Mucosa of descending colon (tissue), 3 donors: ENCODE results near the gene HEBP2. TPM values are rescaled to one million over a fixed set of nuclear protein-coding genes. Genes with fewer than 3 reads are reported as not detected.
A peak's percentile ranks its signal among the peaks of the same experiment; 100 is the strongest.

Experiments used
- ATAC-seq: fragments of 200-7000 bp; cut with Tn5 transposase; one replicate; pipeline ENCODE4 v1.9.1; 2020; ENCODE audit warnings: mild to moderate bottlenecking, moderate library complexity
- DNase-seq, 3 donors: peaks; one replicate each; pipeline ENCODE4 v3.0.0-alpha.2; 2020
- H3K36me3 ChIP-seq: fragments of 200-600 bp; one replicate; pipeline ENCODE4 v1.8.0; 2021; ENCODE audit warnings: low read depth, mild to moderate bottlenecking
- H3K4me1 ChIP-seq: fragments of 200-600 bp; one replicate; pipeline ENCODE4 v1.8.0; 2021; ENCODE audit warnings: low read depth, mild to moderate bottlenecking
- H3K4me3 ChIP-seq: fragments of 200-600 bp; one replicate; pipeline ENCODE4 v1.8.0; 2021; ENCODE audit warnings: mild to moderate bottlenecking
- H3K9me3 ChIP-seq: fragments of 200-600 bp; one replicate; pipeline ENCODE4 v1.8.0; 2021; ENCODE audit warnings: mild to moderate bottlenecking
- intact Hi-C, 2 donors: fragments of 100-400 bp; cut with DNase I in 1 of 2; cut with micrococcal nuclease in 1 of 2; formaldehyde crosslinking; loops; one replicate each; pipeline versions ENCODE4 v1.11.0 to v1.11.1; 2022; cut with DNase I, micrococcal nuclease
- total RNA-seq, 3 donors: library from RNA; stranded (reverse); fragmentation: NEBNext Ultra II Directional in 2 of 3; extraction: Animal tissue kit (Norgen Biotek cat#: 25700) in 2 of 3; gene quantifications; one replicate each; pipeline versions ENCODE4 v1.2.1 to v1.2.4, GENCODE V29; 2021 to 2023
- TF ChIP-seq, protein P1 (sequence below): fragments of 200-600 bp; IDR thresholded peaks from one replicate; pipeline ENCODE4 v1.8.0; 2022; ENCODE audit warnings: antibody characterized with exemption, mild to moderate bottlenecking
- donor health status: DM: no; HTN: no; CAD: no; lungs with moderate emphysema.
- donor health status: DM: no; HTN: no; CAD: no.
- donor health status: DM: no; HTN: yes; CAD: no.

The HEBP2 gene
- total RNA-seq, 3 donors from 2014 or later: 78.5 to 101 (median 88.7) TPM

DNA sequence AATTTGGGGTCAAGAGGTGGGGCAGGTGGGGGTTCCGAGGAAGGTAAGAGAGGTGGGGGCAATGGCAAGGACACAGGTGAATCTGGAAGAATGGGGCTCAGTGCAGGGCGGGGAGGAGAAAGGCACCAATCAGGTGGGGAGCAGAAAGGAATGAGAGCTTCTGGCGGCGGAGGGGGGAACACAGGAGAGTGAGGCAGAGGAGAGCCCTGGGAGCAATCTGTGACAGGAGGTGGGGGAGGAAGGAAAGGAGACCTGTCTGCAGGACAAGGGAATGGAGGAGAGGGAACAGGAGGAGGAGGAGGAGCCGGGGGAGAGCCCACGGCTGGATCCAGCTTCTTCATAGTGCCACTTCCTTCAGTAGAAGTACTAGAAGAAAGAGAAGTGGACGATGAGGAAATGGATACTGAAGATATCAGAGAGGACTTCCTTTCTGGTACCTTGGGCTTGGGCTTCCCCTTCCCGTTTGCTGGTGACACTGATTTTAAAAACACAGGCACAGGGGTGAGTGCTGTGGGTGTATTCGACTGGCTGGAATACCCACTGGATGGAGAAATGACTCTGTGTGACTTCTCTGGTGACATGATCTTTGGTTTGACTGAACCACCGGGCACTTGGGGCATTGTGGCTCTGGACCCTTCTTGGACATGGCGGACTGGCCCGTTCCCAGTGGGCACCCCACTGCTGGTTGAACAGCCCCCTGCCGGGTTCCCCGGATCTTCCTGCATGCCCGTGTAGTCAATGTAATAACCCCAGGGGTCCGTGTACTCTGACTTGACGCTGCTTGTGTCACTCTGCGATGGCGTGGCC is 27.4 kb downstream of the HEBP2 start:
- ATAC-seq: peak; percentile 12
- Histone ChIP-seq H3K4me1 (peaks cover 3% of the 10 kb centered on the region), H3K36me3 (no peaks in the 10 kb centered on the region), H3K9me3 (no peaks in the 10 kb centered on the region), H3K4me3 (no peak overlapping the region)
- intact Hi-C loops: no loop called here
- TF ChIP-seq, protein P1, sequence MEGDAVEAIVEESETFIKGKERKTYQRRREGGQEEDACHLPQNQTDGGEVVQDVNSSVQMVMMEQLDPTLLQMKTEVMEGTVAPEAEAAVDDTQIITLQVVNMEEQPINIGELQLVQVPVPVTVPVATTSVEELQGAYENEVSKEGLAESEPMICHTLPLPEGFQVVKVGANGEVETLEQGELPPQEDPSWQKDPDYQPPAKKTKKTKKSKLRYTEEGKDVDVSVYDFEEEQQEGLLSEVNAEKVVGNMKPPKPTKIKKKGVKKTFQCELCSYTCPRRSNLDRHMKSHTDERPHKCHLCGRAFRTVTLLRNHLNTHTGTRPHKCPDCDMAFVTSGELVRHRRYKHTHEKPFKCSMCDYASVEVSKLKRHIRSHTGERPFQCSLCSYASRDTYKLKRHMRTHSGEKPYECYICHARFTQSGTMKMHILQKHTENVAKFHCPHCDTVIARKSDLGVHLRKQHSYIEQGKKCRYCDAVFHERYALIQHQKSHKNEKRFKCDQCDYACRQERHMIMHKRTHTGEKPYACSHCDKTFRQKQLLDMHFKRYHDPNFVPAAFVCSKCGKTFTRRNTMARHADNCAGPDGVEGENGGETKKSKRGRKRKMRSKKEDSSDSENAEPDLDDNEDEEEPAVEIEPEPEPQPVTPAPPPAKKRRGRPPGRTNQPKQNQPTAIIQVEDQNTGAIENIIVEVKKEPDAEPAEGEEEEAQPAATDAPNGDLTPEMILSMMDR: no peak
- no peak for DNase-seq

GRCh38 chr6:138432063-138432356 is 28.0 kb downstream of the HEBP2 start:
- ATAC-seq: no peak

DNA sequence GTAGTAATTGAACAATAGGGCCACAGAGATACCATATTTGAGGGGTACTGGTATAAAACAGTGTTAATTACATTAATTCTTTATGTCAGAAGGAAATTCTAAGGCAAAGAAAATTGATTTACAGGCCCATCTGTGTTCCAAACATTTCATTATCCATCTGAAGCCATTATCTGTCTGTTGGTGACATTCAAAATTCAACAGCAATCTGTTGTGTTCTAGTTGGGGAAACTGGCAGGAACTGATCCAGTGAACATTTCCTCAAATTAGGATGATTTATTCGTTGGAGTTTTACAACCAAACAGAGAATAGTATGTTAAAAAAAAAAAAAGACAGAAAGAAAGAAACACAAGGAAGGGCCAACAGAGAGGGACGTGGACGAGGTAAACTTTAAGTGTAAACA is 30.1 kb downstream of the HEBP2 start:
- ATAC-seq (no peak), DNase-seq (no peak)
- intact Hi-C loops: no loop called here
- Histone ChIP-seq H3K36me3 (no peaks in the 10 kb centered on the region), H3K9me3 (no peaks in the 10 kb centered on the region), H3K4me3 (no peak overlapping the region), H3K4me1 (peaks cover 3% of the 10 kb centered on the region)
- TF ChIP-seq, protein P1: no peak

More at GRCh38 chr6:138432063-138432356, 28.0 kb downstream of the HEBP2 start:
- H3K4me1 ChIP-seq: peaks cover 3% of the 10 kb centered on the region
- DNase-seq: peak in 1 of 3 donors; percentile 48
- TF ChIP-seq, protein P1: no peak
- H3K36me3 ChIP-seq: no peaks in the 10 kb centered on the region
- no peak overlapping the region for H3K4me3 ChIP-seq
- intact Hi-C loops: no loop called here
- H3K9me3 ChIP-seq: no peaks in the 10 kb centered on the region

GRCh38 chr6:138434925-138435324 is 30.9 kb downstream of the HEBP2 start:
- intact Hi-C loops: no loop called here
- H3K36me3 ChIP-seq: no peaks in the 10 kb centered on the region
- no peaks in the 10 kb centered on the region for H3K4me1 ChIP-seq
- H3K4me3 ChIP-seq: no peak overlapping the region
- no peak for ATAC-seq
- H3K9me3 ChIP-seq: no peaks in the 10 kb centered on the region
- no peak for DNase-seq
- TF ChIP-seq, protein P1: no peak

DNA sequence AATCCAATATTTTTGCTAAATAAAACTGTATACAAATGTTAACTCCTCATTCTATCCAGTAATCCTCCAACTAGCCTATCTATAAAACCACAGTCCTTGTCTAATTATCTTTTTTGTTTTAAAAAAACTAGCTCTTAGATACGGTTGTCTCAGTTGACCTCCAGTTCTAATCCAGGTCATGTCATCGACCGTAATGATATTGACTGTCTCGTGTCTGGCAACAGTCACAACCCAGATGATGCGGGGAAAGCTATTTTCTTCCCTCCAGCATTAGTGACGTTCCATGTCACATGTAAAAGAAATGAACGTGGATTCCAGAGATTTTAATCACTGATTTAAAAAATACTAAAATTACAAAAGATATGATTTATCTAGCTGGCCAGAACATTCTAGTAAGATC is 35.5 kb downstream of the HEBP2 start:
- no peaks in the 10 kb centered on the region for H3K9me3 ChIP-seq

More for the DNA sequence above, 35.5 kb downstream of the HEBP2 start:
- intact Hi-C loops: no loop called here
- ATAC-seq (no peak), DNase-seq (no peak)
- no peak overlapping the region for H3K4me3 ChIP-seq
- TF ChIP-seq, protein P1: no peak
- no peaks in the 10 kb centered on the region for H3K4me1 ChIP-seq
- no peaks in the 10 kb centered on the region for H3K36me3 ChIP-seq
